HG02973 (cell line): Measurements from ENCODE around the gene TECPR2.
A peak's percentile ranks its signal among the peaks of the same experiment; 100 is the strongest.
"Not testable (repeated sequence)": the region's sequence is repeated elsewhere in the genome, so short reads cannot be mapped to it uniquely, and the experiment has no call there.

Experiments
- ATAC-seq: cut with Tn5 transposase; IDR thresholded peaks from one replicate; pipeline ENCODE4 v1.9.1; 2021; ENCODE audit warnings: moderate library complexity; ENCODE audit not compliant: unreplicated experiment

TECPR2 gene

DNA sequence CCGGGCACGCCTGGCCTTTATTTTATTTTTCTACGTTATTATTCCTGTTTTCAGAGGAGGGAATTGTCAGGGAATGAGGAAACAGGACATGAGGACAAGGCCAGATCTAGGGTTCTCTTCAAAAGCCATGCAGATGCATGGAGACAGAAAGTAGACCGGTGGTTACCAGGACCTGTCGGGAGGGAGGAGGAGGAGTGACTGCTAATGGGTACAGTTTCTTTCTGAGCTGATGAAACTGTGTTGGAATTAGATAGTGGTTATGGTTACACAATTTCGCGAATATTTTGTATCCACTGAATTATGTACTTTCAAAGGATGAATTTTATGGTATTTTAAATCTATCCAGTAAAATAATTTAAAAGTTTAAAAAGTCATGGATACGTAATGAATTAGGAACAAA is 31.9 kb upstream of the TECPR2 start:
- no peak for ATAC-seq

DNA sequence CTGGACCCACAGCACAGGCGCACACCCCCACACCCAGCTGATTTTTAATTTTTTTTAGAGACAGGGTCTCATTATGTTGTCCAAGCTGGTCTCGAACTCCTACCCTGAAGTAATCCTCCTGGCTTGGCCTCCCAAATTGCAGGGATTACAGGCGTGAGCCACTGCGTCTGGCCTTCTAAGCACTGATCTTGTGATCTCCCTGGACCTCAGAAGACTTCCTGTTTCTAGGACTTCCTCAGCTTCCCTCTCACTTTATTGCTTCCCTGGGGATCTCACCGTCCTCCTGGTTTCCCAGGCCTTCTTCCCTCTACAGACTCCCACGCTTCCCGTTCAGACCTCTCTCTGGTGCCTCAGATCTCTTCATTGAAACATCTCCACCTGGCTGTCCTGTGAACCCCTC is 29.4 kb upstream of the TECPR2 start:
- ATAC-seq, result no peak

DNA sequence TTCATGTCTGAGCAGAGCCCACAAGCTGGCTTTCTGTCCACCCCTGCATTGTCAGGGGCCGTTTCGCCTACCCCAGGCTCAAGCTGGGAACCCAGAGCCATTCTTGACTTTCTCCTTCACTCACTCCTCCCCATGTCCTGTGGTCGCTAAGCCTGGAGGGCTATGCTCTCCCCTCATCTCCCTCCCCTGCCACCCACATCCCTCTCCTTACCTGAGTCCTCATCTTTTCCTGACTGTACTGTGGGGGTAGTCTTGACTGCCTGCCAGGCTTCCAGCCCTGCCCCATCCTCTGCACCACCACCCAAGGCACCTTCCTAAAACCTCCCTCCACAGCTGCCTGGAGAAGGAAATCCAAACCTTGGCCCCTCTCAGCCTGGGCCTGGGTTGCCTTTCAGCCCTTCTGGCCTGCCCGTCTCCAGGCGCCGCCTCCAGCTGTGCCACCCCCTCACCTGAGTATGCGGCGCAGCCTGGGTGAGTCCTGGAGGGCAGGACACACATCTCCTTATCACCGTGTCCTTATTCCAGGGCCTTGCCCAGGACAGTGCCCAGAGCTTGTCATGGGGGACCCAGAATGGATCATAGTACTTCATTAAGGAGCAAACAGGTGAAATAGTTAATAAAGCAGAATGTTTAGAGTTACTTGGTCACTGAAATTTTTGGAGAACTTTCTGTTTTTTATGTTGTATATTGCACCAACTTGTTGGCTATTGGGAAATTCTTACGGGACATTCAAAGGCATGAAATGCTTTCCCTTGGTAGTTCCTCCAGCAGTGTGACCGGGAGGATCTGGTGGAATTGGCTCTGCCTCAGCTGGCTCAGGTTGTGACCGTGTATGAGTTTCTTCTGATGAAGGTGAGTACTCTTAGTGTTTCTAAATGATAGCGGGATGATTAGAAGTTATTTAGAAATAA is 28.7 kb upstream of the TECPR2 start:
- ATAC-seq, result no peak

DNA sequence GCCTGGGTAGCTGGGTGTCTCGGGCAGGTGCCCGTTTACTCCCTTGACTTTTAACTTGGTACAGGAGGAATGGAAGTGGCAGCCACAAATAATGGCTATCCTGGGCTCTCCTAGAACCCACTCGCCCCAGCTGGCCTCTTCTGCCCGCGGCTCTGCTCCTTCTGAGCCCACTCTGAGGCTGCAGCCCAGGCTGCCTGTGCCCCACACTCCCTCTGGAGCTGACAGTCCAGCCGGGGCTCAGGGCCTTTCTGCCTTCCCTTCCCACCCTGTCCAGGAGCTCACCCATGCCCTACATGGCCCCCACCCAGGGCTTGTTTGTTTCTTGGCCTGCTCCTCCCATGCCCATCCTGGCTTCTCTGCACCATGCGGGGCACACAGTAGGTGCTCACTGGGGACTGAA is 27.6 kb upstream of the TECPR2 start:
- no peak for ATAC-seq

DNA sequence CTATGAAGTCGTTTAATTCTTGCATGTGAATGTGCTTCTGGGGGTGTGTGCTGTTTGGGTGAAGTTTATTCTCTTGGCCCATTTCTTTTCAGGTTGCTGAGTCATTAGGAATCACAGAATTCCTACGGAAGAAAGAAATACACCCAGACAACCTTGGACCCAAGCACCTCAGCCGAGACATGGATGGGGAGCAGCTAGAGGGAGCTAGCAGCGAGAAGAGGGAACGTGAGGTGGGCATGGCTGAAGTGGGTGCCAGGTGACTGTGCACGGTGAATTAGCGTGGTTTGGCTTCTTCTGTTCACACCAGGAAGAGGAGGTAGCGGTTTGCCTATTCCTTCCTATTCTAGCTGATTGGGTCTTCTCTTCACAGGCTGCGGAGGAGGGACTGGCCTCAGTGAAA is 24.0 kb upstream of the TECPR2 start:
- ATAC-seq, result no peak

DNA sequence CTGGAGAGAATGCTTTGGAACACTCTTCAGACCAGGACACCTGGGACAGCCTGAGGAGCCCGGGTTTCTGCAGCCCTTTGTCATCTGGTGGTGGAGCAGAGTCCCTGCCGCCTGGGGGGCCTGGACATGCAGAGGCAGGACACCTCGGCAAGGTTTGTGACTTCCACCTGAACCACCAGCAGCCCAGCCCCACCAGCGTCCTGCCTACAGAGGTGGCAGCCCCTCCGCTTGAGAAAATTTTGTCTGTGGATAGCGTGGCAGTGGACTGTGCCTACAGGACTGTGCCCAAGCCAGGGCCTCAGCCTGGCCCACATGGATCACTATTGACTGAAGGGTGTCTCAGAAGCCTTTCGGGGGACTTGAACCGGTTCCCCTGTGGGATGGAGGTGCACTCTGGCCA is 21.2 kb upstream of the TECPR2 start:
- no peak for ATAC-seq

DNA sequence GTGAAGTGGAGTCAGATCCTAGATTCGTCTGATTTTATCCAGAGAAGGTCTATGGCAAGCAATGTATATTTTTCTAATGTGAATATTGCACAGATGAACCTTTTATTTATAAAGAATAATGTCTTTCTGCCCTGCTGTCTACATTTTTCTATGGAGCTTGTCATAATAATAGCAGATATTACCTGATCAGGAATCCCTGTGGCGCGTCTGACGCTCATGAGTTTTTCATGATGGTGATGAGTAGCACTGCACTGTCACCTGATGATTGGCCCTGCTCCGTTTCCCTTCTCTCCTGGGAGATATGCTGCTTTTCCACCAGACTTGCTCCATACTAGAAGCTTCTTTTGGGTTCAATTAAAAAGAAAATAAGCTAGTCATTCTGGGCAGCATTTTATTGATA is 20.5 kb upstream of the TECPR2 start:
- no peak for ATAC-seq

DNA sequence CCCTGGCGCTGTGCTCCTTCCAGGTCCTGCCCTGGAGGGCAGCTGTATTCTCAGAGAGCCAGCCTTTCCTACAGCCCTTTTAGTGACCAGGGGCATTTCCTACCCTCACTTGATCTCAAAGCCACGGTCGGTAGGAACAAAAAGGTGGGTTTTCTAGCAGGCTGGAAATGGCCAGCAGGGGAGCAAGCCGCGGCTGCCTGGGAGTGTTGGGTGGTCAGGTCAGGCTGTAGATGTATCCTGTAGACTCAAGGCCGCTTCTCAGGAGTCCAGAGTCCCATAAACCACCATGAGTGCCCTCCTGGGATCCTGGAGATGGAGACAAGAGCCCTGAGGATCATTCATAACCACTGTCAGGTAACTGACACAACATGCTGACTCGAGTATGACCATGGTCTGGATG is 18.7 kb upstream of the TECPR2 start:
- no peak for ATAC-seq

DNA sequence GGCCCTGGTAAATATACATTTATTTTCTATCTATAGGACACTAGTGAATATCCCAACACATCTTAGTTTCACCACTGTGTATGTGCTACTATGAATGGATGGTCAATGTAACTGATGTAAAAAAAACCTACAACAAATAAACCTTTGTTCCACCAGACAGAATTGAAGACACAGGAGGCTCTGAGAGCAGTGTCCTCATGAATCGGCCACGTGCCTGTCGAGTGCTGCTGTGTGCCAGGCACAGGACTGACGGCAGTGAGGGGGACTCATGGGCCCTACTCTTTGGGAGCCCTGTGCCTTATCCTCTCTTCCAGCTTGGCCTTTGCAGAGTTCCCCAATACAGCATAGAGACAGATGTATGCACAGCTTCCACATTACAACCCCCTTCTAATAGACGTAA is 18.3 kb upstream of the TECPR2 start:
- ATAC-seq, result no peak

DNA sequence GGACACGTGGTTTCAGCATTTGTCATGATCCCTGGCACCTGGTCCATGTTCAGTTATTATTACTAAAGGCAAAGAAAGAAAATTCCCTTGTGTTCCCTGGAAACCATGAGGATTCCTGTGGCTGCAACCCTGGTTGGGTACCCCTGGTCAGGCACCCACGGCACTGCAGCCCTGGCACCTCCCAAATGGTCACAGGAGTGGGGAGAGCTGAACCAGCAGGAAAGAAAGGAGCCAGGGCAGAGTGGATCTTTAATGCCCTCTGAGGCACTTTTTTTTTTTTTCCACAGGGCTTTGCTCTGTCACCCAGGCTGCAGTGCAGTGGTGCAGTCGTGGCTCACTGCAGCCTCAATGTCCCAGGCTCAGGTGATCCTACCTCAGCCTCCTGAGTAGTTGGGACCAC is 17.5 kb upstream of the TECPR2 start:
- ATAC-seq, result no peak

DNA sequence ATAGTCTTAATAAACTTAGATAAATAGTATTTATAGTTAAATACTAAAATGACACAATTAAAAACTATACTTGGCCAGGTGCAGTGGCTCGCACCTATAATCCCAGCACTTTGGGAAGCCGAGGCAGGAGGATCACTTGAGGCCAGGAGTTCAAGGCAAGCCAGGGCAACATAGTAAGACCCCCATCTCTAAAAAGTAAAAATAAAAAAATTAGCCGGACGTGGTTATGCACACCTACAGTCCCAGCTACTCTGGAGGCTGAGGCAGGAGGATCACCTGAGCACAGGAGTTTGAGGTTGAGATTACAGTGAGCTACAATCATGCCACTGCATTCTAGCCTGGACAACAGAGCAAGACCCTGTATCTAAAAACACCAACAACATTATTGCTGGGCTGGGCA is 16.1 kb upstream of the TECPR2 start:
- ATAC-seq, result no peak

DNA sequence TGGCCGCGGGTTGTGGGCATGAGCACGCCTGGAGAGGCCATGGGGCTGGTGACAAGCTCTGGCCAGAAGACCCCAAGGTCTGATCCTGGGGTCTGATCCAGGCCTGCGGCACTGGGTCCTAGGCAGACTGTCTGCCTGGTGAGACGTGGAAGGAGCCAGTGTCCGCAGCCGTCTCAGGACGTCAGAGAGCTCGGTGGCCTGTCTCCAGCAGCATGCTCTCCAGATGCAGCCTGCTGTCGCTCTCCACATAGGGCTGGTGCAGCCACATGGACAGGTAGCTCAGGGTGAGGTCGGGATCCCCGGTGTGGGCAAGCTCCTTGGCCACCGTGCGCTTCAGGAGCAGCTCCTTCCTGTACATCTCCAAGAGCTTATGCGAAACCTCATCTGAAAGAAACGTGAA is 14.4 kb upstream of the TECPR2 start:
- no peak for ATAC-seq

DNA sequence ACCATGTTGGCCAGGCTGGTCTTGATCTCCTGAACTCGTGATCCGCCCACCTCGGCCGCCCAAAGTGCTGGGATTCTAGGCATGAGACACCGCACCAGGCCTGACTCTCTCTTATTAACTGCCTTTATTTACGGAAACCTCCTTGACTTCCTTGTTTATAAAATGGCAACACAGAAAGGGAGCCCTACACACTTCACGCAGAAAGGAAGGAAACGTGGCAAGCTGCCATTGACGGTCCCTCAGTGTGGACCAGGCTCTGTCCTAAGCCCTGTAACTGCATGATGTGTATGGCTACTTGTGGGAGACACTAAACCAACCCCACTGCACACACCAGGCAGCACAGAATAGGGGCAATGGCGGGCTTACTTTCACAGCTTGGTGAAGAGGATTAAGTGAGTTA is 11.7 kb upstream of the TECPR2 start:
- no peak for ATAC-seq

DNA sequence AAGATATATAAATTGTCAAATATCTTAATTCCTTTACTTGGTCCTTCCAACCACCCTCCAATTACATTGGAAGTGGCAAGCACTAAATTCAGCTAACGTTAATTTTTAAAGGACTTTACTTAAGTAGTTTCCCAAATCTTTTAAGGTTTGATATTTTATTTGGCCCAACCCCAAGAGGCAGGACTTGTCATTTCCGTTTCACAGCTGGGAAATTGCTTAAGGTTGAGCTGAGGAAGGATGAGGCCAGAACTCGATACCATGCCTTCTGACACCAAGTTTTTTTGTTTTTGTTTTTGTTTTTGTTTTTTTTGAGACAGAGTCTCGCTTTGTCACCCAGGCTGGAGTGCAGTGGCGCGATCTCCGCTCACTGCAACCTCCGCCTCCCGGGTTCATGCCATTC is 11.1 kb upstream of the TECPR2 start:
- ATAC-seq, result not testable (repeated sequence)

DNA sequence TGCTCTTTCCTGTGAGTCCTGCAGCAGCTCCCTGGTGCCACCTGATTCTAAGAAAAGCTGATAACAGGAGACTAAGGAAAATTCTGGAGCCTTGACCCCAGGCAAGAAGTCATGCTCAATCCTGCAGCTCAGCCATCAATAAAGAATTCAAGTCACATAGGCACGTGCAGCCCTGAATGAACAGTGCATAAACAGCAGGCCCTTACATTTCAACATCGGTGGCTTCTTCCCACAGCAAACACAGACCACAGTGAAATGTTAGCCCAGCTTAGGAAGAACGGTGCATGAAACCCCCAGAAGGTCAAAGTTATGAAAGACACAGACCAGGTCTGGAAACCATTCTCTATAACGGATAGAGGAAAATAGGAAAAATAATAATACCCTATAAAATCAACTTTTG is 10.5 kb upstream of the TECPR2 start:
- ATAC-seq, result no peak

DNA sequence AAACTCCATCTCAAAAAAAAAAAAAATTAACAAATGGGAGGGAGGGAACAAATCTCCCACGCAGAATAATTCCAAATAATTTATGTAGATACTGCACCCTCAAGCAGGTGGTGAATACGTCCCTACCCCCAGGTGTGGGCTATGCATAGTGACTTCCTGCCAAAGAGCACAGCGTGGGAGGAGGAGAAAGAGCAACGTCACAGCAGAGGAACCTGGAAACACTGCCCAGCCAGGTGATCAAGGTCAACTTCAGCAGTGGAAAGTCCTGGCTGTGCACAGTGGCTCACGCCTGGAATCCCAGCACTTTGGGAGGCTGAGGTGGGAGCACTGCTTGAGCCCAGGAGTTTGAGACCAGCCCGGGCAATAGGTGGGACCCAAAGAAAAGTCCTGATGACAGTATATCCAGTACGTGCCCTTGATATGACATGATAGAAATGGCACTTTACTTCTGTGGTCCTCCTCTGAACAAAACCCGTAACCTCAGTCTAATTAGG is 9.6 kb upstream of the TECPR2 start:
- no peak for ATAC-seq

DNA sequence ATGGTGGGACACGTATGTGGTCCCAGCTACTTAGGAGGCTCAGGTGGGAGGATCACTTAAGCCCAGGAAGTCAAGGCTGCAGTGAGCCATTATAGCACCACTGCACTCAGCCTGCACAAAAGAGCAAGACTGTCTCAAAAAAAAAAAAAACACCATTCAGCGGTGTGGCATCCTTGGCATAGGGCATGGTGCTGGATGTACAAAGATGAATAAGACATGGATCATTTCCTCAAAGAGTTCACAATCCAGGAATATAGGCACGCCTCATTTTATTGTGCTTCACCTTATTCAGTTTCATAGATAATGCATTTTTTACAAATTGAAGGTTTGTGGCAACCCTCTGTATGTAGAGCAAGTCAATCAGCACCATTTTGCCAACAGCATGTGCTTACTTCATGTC is 6.5 kb upstream of the TECPR2 start:
- no peak for ATAC-seq

DNA sequence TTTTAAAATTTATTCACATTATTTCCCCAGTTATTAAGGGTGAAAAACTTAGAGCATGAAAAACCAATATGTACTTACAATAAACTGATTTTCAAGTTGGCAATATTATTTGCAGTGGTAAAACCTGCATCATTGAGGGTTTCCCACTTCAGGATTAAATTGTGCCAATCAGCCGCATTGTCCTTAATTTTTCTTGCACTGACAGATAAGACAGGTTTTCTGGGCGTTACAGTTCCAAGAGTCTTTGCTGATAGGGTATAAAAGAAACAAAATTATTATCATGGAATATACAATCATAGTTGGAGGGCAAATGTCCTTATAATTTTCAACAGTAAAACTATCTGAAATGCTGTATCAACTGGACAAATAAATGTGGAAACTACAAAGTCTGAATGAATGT is 3.4 kb upstream of the TECPR2 start:
- ATAC-seq, result no peak

DNA sequence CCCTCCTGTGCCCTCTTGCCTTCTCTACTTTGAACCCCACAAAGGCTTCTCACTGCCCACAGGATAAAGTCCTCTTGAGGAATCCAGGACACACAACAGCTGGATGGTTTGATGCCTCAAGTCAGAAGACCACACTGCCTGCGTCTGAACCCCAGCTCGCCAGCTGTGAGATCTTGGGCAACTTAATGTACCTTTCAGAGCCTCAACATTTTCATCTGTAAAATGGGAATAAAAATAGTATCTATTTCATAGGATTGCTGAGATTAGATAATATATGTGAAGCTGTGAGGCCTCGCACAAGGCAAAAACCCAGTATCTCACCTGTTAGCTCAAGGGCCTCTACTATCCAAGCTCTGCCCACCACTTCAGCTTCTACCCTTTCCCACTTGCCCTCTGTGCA is 2.4 kb upstream of the TECPR2 start:
- ATAC-seq, result no peak

DNA sequence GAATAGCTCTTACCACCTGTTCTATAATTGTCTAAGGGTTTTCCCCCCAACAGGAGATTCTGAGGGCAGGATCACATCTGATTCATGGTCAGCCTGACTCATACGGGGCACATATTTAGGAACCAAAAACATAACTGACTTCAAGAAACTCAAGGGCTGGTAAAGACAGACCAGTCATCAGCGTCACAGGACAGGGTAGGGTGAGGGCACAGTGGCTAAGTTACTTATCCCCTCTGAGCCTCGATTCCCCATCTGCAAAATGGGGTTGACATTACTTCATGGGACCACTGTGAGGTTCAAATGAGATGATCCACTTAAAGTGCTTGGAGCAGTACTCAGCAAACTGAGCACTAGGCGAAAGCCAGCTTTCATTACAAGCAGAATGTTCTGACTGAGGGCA is 657 bp upstream of the TECPR2 start:
- peak; percentile 35 for ATAC-seq

DNA sequence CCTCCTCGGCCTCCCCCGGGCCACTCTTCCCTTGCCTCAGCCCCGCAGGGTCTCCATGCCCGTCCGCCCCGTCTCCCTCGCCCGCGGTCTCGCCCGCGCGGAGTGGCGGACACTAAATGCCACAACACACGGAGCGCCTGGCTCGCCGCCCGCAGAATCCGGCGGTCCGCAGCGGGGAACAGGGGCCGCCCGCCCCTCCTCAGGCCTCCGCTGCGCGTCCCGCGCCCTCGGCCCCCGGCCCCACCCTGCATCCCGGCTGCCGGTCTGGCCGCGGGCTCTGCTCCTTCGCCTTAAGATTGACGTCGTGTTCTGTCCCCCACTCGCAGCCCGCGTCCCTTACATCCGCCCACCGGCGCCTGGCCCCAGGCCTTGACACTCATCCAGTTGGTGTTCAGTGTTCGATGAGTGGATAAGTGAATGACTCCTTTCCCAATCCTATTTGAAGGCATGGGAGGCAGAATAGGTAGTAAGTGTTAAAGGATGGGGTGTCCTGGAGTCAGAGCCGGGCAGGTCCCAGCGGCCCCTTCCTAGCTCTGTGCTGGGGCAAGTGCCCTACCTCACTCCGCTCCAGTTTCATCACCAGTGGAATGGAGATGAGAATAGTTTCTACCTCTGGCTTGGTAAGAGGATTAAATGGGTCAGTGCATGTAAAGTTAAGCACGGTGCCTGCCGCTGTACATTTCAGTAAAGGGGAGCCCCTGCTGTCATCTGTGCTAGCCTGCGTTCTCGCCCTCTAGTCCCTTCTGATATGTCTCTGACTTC is 622 bp downstream of the TECPR2 start:
- ATAC-seq, result peak; percentile 3

DNA sequence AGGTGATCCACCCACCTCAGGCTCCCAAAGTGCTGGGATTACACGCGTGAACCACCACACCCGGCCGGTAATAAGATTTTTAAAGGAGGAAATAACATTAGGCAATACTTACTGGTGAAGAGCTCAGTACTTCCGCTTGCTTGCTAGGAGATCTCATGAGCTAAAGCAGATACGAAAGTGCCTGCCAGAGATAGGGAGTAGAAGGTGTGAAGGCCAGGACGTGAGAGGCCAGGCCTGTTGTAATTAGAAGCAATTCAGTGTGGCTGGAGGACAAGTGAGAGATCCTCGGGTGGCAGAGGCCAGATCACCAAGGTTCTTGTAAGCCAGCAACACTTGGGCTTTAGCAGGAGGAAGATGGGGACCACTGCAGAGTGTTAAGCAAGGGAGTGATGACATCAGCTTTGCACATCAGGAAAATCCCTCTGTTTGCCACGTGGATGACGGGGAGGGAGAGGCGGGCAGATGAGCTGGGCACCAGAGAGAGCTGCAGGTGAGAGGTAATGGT is 7.6 kb downstream of the TECPR2 start:
- ATAC-seq, result no peak
